Stimulated activated CD4-positive, alpha-beta T cell treated with anti-CD3 and anti-CD28 coated beads, Interleukin-12 subunit alpha, Interleukin-12 subunit beta, amount 100 ng/mL, for 24 hours (primary cell): Measurements from ENCODE around the gene SPCS3.
A peak's percentile ranks its signal among the peaks of the same experiment; 100 is the strongest.
"Not testable (repeated sequence)": the region's sequence is repeated elsewhere in the genome, so short reads cannot be mapped to it uniquely, and the experiment has no call there.

ENCODE experiments used
- DNase-seq, 2 experiments: peaks; one replicate each; pipeline ENCODE4 v3.0.0-alpha.2; 2020; ENCODE audit warnings: low read depth in 2 of 2

The SPCS3 gene

DNA sequence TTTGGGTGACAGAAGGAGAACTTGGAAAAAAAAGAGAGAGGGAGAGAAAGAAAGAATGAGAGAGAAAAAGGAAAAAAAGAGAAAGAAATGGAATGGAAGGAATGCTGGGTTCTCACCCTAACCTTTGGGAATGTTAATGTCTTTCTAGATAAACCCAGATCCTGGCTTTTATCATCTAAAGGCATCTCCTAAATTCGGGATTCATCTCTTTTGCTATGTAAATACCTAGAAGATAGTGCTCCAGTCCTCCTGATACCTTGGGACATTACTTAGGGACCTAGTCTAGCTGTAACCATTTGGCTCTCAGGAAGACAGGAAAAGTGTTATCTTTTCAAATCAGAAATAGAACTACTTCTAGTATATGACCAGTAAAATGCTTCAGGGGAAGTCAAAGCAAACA lies 15.8 kb upstream of the SPCS3 start:
- no peak for DNase-seq

DNA sequence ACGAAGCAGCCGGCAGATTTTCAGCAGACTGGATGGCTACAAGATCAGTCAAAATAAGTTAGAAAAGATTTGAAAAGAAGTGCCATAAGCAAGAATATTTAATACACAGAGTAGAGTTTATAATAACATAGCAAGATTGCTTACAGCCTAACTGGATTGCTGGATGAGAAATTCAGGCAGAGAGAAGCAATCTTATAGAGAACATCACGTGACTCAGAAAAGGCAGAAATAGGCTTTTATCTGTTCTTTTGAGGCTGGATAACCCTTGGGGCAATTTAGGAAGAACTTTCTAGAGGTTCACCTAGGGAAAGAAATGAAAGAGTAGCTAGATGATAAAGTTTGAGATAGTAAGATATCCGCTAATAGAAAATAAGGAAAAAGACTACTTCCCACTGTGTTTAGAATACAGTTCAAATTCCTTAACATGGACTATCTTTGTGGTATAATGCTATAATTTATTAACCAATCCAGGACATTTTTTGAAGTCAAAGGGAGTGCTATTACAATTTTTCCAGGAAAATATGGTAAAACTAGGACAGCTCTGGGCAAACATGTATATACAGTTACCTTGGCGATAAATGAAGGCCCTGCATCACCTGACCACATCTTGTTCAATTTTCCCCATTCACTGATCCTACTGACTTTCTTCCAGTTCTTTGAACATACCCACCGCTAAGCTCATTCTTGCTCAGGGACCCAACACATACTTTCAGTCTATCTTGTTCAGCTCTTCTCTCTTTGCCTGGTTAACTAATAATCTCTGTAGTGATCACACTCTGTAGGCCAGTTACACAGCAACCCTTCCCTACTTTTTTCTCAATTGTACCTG lies 12.7 kb upstream of the SPCS3 start:
- no peak for DNase-seq

DNA sequence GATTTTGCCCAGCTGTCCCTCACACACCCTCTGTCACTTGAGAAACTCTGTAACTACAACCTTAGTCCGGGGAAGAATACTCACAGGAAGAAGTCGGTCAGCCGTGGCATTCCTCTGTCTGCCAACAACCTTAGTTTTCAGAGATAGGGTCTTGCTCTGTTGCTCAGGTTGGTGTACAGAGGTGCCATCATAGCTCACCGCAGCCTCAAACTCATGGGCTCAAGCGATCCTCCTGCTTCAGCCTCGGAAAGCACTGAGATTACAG lies 12.2 kb upstream of the SPCS3 start:
- no peak for DNase-seq

DNA sequence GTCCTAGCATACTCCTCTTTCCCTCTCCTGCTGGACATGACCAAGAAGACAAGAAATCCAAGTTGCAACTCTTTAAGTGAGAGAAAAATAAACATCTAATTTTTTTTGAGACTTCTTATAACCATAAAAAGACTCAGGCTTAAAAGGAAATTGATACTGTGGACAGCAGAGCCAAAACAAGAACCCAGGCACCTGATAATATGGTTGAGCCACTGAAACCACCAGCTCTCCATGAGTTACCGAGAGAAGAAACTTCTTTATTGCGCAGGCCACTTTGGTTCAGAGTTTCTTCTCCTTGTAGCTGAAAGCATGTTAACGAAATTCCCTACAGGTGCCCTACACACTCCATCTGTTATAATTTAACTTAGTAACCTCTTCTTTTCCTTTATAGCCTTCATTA lies 11.3 kb upstream of the SPCS3 start:
- DNase-seq: no peak

DNA sequence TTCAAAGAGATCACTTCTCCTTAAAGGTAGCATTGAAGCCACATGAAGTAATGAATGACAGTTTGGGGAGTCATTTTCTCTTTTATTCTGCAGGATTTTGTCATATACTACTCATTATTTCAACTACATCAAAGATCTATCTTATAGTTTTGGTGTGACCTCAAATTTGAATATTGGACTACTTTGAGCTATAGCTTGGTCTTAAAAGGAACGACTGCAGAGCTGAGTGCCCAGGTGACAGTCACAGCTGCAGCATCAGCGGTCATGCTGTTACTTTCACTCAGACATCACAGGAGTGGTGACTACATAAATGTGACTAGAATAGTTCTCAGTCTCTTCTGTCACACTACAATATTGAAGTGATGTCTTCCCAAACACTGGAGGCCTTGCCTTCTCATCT lies 10.7 kb upstream of the SPCS3 start:
- no peak for DNase-seq

DNA sequence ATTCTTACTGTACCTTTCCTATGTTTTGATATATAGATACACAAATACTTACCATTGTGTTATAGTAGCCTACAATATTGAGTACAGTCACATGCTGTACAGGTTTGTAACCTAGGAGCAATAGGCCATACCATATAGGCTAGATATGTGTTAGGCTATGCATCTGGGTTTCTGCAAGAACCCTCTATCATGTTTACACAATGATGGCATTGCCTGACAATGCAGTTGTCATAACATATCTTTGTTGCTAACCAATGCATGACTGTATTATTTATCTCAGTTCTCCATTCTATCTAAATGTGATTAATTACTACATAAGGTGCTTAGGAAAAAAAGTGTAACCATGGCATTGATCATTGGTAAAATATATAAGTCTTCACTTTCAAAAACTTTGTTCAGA lies 10.0 kb upstream of the SPCS3 start:
- DNase-seq: no peak

DNA sequence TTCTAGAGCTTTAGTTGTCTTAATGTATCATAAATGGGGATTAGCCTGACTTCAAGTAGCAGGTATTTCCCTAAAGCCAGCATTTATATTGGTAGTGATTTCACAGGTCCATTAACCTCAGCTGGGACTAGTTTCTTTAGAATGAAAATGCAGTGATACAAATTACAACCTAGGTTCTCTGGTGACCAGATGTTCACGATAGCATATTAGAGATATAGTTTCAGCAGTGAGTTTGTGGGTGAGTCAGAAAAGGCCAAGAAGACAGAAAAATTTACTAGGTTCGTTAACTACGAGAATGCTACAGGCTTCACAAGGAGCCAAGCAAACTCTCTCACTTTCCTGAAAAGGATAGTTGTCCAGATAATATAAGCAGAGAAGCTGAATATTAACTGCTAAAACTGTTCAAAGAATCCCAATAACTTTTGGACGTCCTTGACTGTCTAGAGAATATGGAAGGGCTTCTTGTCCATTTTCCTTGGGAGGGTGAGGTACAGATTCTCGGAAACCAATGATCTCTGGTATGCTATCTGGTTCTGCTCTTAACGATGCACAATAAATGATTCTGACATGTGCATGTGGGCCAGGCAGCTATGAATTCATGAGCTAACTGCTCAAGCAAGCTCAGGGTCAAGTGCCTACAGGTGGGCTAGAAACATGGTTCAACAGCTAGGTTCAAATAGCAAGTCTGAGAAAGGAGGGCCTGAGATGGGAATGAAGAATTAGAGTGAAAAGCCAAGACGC lies 6.0 kb upstream of the SPCS3 start:
- no peak for DNase-seq

DNA sequence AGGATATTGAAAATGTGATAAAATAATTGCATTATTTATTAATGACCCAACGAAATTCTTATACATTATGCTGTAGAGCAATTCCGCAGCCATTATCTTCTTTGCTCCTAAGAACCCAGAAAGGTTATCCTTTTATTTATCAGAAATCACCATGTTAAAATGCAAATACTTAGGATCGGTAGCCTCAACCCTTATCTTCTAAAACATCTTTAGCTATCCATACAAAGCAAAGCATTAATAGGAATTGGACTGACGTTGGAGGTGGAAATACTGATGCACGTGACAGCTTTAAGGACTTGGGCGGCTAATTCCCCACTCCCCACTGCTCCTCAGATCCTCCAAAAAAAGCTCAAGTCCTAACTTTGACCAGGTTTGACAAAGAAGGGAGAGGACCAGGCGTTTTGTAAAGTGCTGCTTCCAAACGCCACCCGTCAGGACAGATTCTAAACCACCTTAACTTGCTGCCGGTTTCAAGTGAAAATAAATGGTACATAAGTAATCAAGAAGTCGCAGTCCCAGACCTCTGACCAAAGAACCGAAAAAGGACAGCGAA lies 539 bp upstream of the SPCS3 start:
- no peak for DNase-seq

DNA sequence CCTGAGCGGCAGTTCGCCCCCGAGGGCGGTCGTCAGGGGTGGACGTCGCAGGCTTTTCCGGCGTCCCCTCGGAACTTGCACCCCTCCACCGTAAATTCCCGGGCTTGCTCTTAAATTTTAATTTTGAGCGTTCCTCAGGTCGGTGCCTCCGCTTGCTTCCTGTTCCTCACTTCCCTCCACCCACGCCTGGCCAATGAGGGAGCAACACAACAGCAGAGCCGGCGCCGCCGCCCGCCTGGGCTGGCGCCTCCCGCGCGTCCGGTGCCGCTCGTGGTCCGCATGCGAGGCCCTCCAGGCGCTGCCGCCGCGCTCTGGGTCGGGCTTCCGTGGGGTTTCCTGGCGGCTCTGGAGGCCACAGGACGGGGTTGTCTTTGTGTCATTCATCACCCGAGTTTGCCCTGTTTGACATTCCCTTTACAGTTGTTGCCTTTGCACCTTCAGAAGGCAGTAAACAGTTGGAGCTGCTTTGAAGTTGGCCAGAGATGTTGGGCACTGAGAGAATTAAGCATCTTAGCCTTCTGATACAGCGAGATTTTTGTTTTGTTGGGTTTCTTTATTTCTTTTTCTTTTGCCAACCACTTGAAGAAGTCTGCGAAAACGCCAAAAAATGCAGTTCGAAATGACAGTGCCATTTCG lies 692 bp downstream of the SPCS3 start:
- DNase-seq: peak; percentile 77 to 82

DNA sequence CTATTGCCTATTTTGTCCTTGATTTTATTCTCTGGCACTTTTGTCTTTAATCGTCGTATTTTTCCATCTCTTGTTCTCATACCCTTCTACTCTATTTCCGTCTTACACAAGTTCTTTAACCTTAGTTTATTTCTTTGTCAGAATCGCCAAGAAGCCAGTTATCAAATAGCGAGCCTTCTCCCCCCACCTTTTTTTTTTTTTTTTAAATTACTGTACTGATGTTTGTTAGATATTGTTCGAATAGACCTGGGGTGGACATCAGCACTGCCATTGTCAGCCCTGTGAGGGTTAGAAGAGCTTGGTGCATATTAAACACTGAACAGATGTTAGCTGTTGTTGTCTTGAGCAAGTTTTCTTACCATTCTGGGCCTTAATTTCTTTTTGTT lies 1.2 kb downstream of the SPCS3 start:
- no peak for DNase-seq

DNA sequence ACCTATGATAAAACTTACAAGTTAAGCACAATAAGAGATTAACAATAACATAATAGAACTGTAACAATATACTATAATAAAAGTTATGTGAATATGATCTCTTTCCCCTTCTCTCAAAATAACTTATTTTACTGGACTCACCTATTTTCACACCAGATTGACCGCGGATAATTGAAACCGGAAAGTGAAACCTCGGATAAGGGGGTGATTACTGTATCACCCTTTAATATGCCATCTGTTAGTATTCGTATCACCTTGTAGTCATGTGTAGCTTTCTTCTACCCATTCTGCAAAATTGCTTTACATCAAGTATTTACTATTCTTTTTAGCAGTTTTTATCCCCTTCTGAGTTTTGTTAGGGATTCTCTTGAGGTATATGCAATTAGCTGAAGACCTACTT lies 1.8 kb downstream of the SPCS3 start:
- no peak for DNase-seq

DNA sequence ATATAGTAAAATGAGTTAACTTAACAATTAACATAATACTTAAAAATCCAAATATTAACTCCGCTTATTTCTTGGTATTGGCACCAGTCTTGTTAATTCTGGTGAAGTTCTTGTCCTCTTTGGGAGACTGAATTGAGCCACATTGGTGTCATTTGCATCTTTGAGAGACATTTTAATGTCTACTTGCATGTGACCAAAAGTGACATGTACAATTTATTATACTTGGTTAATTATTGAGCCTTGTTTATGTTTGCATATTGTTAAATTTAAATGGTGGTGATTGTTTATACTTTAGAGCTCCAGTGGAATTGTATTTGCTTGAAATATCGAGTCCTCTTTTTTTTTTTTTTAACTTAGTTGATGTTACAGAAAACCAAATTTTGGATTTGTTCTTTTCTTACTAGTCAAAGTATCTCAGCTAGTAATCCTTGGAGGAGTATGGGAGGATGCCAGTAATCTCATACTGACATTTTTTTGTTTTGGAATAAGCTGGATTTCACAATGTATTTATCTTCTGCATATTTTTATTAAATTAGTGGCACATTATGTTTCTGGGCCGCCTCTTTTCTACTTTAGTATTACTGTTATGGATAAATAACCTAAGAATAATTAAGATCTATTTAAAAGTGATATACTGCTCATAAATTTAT lies 3.9 kb downstream of the SPCS3 start:
- DNase-seq: no peak

DNA sequence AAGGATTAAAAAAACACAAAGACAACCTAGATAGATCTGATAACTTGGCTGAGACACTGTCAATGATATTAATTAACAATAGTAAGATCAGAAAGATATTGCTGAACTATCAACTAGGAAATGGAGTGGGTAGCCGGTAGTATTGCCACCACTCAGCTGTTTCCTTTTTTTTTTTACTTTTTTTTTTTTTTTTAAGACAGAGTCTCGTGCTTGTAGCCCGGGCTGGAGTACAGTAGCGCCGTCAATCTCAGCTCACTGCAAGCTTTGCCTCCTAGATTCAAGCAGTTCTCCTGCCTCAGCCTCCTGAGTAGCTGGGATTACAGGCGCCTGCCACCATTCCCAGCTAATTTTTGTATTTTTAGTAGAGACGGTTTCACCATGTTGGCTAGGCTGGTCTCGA lies 5.1 kb downstream of the SPCS3 start:
- DNase-seq: not testable (repeated sequence)

DNA sequence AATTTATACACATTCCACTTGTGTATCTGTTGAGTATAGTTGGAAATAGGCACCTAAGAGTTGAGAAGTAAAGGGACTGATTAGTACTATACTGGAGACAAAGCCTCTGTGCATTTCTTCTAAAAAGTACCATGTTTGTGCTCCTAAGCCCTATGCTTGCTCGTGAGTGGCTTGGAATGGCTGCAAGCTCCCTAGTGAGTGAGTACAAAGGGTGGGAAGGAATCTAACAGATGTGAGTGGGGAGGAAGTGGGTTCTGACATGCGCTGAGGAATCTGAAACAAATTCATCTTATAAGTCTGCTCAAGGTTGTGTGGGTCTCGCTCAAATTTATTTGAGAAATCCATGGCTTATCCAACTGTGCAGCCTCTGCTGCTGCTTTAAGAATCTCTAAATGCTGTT lies 13.3 kb downstream of the SPCS3 start:
- DNase-seq: no peak

DNA sequence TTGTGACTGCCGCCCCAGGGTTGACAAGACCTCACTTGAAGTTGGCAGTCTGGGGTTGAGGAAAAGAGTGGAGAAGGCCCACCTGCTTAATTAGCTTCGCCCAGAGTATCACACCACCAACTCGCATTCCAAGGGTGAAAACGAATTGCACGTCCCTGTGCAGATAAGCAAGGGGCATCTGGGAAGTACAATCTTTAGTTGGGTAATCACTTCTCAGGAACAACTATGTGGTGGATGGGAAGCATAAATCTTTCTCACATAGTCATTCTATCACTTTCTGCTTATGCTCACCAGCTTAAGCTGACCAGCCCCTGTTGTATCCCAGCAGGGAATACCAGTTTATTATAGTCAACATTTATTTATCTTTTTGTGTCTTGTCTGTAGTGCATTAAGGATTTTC lies 14.3 kb downstream of the SPCS3 start:
- DNase-seq: no peak

DNA sequence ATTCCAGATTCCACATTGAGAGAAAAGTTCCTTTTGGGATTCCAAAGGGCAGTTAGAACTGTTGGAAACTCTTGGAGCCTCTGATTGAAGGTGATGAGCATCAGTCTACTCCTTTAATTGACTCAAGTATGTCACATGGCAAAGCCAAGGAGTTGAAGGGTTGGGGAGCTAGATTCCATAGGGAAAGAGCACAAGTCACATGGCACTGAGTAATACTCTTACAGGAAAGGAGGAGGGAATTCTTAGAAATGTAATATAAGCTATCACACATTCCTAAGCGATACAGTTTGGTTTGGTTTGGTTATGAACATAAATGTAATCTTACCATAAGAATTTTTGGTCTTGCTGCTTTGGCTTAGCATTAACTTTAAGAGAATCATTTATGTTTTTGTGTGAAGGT lies 15.7 kb downstream of the SPCS3 start:
- no peak for DNase-seq

DNA sequence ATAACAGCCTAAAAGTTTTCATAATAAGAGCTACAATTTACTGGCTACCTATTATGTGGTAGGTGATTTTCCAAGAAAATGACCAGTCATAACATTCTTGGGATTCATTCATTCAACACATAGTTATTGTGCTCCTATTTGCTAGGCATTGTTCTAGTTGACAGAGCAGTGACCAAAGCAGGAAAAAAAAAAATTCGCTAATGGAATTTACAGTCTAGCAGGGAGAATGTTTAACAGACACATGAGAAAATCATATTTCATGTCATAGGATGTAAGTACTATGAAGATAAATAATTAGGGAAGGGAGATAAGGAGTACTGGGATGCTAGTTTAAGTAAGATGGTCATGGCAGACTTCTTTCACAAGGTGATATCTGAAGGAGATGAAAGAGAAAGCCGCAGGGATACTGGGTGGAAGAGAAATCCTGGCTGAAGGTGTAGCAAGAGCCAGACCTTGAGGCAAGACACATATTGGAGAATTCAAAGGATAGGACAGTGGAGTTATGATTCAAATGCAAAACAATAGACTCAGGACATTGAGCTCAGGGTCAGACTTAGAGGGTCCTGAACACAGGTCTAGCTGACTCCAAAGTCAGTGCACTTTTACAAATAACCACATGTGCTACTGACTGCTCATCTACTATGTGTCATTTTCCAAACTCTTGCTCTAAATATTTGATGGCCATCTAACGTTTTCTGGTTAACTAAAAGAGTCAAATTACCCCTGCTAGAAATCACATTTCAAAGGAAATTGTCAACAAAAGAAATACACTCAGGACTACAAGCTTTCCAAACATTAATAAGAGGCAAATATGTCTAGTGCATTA lies 20.4 kb downstream of the SPCS3 start:
- DNase-seq: no peak

DNA sequence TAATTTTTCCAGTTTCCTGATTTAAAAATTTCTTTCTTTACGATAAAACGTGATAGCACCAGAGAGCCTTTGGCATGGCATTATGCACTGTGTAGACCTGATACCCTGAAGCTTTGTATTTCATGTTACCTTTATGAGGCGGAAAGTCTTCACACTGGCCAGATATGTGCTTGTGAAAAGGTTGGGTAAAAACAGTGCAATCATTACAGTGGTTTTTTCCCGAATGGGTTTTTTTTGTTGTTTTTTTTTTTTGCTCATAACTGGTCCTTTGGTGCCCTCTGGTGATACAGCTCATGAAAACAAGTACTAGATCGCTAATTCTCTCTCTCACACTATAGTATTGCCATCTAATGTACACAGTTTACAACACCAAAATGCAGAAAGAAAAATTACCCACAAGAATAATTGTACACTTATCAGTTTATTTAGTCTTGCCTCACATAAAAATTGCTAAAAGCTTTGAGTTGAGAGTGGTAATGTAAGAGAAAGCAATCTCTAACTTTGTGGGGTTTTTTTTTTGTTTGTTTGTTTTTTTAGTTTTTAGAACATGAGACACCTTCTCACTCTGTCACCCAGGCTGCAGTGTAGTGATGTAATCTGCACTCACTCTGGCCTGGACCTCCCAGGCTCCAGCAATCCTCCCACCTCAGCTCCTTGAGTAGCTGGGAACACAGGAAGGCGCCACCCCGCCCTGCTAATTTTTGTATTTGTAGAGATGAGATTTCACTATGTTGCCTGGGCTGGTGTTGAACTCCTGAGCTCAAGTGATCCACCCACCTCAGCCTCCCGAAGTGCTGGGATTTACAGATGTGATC lies 21.3 kb downstream of the SPCS3 start:
- DNase-seq: no peak

DNA sequence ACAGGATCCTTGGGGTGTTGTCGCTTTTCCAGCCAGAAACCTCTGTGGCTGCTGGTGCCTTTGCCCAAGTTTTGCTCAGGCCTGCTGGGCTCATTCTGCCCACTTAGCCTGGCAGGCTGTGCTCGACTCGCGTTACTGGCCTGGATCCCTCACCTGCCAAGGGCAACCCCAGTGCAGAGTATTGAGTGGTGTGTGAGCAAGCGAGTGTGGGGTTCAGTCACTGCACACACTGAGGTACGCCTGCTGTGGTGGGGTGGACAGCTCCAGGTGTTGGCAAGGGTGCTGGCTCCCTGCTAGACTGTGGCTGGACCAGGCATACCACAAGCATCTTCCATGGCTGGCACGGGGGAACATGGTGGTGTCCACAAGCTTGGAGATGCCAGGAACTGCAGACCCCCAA lies 22.6 kb downstream of the SPCS3 start:
- DNase-seq: no peak

DNA sequence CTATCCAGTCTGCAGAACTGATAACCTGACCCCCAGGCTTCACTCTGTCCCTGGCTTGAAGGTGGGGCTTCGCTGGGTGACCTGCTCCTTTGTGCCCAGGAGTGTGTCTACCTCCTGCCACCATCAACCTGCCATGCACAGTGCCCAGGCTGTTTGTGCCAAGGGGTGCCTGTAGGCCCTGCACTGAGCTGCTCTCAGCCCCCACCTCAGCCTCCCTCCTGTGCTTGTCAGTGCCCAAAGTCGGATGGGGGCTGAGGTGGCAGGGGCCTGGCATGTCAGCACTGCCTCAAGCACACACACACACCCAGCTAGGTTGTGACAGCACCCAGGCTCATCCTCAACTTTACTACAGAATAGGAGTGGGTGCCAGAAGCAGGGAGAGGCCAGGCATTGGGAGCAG lies 23.5 kb downstream of the SPCS3 start:
- no peak for DNase-seq

DNA sequence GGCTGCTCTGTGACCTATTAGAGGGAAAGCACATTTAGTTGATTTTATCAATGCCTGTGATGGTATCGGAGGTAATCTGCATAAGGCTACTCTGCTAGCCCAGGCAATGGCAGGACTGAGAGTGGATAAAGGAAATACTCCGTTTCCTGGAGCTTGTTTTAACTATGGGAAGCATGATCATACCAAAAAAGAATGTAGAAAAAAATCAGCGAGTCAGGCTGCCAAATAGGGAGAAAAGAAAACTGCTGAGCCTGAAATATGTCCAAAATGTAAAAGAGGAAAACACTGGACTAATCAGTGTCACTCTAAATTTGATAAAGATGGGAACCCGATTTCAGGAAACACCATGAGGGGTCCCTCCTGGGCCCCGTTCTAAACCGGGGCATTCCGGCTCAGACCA lies 25.6 kb downstream of the SPCS3 start:
- DNase-seq: not testable (repeated sequence)
